ENCODE results near the gene KCTD1.
A peak's percentile ranks its signal among the peaks of the same experiment; 100 is the strongest.

KCTD1 gene

GRCh38 chr18:26574958-26575864 is 26.9 kb upstream of the KCTD1 start:
- peak overlapping the region; percentile 78 to 88 (median 85) for H3K4me3 Mint-ChIP-seq

GRCh38 chr18:26568926-26569665 is 20.7 kb upstream of the KCTD1 start:
- H3K9me3 Mint-ChIP-seq, result no peaks in the 10 kb centered on the region
- no peaks in the 10 kb centered on the region for H3K36me3 Mint-ChIP-seq (ENCODE audit: low read depth)
- peak overlapping the region in 1 of 3 experiments; percentile 24 for H3K27ac Mint-ChIP-seq
- H3K27me3 Mint-ChIP-seq (ENCODE audit: low read depth), result peaks cover 17% of the 10 kb centered on the region
- H3K4me1 Mint-ChIP-seq, result peaks cover 20% of the 10 kb centered on the region
- TF ChIP-seq CTCF (IDR thresholded peaks at IDR 0.05; ENCODE audit: unreplicated experiment in 3 of 3), result no peak
- no peak overlapping the region for H3K4me3 Mint-ChIP-seq

More at GRCh38 chr18:26574958-26575864, 26.9 kb upstream of the KCTD1 start:
- Mint-ChIP-seq H3K4me1 (no peaks in the 10 kb centered on the region), H3K9me3 (no peaks in the 10 kb centered on the region), H3K27ac (peak overlapping the region; percentile 60 to 69 (median 64)), H3K36me3 (ENCODE audit: low read depth) (no peaks in the 10 kb centered on the region), H3K27me3 (ENCODE audit: low read depth) (peaks cover 43% of the 10 kb centered on the region)
- TF ChIP-seq CTCF (IDR thresholded peaks at IDR 0.05; ENCODE audit: unreplicated experiment in 3 of 3), result no peak

GRCh38 chr18:26568513-26568912 is 20.2 kb upstream of the KCTD1 start:
- TF ChIP-seq CTCF (IDR thresholded peaks at IDR 0.05; ENCODE audit: unreplicated experiment in 3 of 3), result no peak
- peaks cover 12% of the 10 kb centered on the region for H3K27me3 Mint-ChIP-seq (ENCODE audit: low read depth)
- H3K36me3 Mint-ChIP-seq (ENCODE audit: low read depth), result peaks cover 5% of the 10 kb centered on the region

GRCh38 chr18:26566874-26567555 is 18.7 kb upstream of the KCTD1 start:
- peaks cover under 1% of the 10 kb centered on the region for H3K27me3 Mint-ChIP-seq (ENCODE audit: low read depth)
- peaks cover 20% of the 10 kb centered on the region for H3K4me1 Mint-ChIP-seq
- H3K4me3 Mint-ChIP-seq, result no peak overlapping the region
- H3K36me3 Mint-ChIP-seq (ENCODE audit: low read depth), result peaks cover 13% of the 10 kb centered on the region
- H3K27ac Mint-ChIP-seq, result no peak overlapping the region
- TF ChIP-seq CTCF (IDR thresholded peaks at IDR 0.05; ENCODE audit: unreplicated experiment in 3 of 3), result no peak
- H3K9me3 Mint-ChIP-seq, result peaks cover 8% of the 10 kb centered on the region

More at GRCh38 chr18:26568513-26568912, 20.2 kb upstream of the KCTD1 start:
- no peak overlapping the region for H3K4me3 Mint-ChIP-seq
- H3K27ac Mint-ChIP-seq, result no peak overlapping the region
- H3K4me1 Mint-ChIP-seq, result peaks cover 20% of the 10 kb centered on the region
- H3K9me3 Mint-ChIP-seq, result peaks cover under 1% of the 10 kb centered on the region

- H3K27ac Mint-ChIP-seq, result peak overlapping the region in 1 of 3 experiments; percentile 6
- H3K4me1 Mint-ChIP-seq, result peaks cover 20% of the 10 kb centered on the region
- no peak overlapping the region for H3K4me3 Mint-ChIP-seq
- peaks cover 4% of the 10 kb centered on the region for H3K27me3 Mint-ChIP-seq (ENCODE audit: low read depth)
- H3K36me3 Mint-ChIP-seq (ENCODE audit: low read depth), result peaks cover 13% of the 10 kb centered on the region
- no peak for TF ChIP-seq CTCF (IDR thresholded peaks at IDR 0.05; ENCODE audit: unreplicated experiment in 3 of 3)
- H3K9me3 Mint-ChIP-seq, result peaks cover 8% of the 10 kb centered on the region
Measured at GRCh38 chr18:26565514-26565913, 17.2 kb upstream of the KCTD1 start.

Measured in nephron (organoid).